Activated T-cell treated with anti-CD3 and anti-CD28 coated beads, Interleukin-2, amount 50 U/mL, for 72 hours (primary cell): ENCODE measurements around the gene MATN1. TPM values are rescaled to one million over a fixed set of nuclear protein-coding genes. Genes with fewer than 3 reads are reported as not detected.

Experiments used
- ATAC-seq, 2 donors: fragments of 150-1000 bp; cut with Tn5 transposase; replicated peaks in 1 of 2; 2 replicates each; pipeline ENCODE4 v1.10.0; 2021; ENCODE audit warnings: moderate library complexity in 2 of 2, mild to moderate bottlenecking in 1 of 2
- DNase-seq, 2 donors: peaks; one replicate each; pipeline ENCODE4 v3.0.0; 2021 to 2022; ENCODE audit warnings: mixed read lengths in 1 of 2
- H3K27ac Mint-ChIP-seq: one replicate; pipeline ENCODE4 v1.8.0; 2022; ENCODE audit warnings: mild to moderate bottlenecking, moderate library complexity, mixed read lengths
- H3K27me3 Mint-ChIP-seq: one replicate; pipeline ENCODE4 v1.8.0; 2022; ENCODE audit warnings: low read depth, mixed read lengths
- H3K36me3 Mint-ChIP-seq, 2 donors: one replicate each; pipeline ENCODE4 v1.8.0; 2022; ENCODE audit warnings: mixed read lengths in 2 of 2, mild to moderate bottlenecking in 1 of 2; ENCODE audit not compliant: insufficient read depth in 2 of 2
- H3K4me1 Mint-ChIP-seq: one replicate; pipeline ENCODE4 v1.8.0; 2022; ENCODE audit warnings: low read depth, mixed read lengths
- H3K4me3 Mint-ChIP-seq, 2 donors: one replicate each; pipeline ENCODE4 v1.8.0; 2022; ENCODE audit warnings: mild to moderate bottlenecking in 2 of 2, mixed read lengths in 2 of 2, moderate library complexity in 2 of 2
- H3K9me3 Mint-ChIP-seq, 2 donors: one replicate each; pipeline ENCODE4 v1.8.0; 2022; ENCODE audit warnings: mixed read lengths in 2 of 2
- total RNA-seq, 2 donors: library from RNA; stranded (reverse); gene quantifications; one replicate each; pipeline ENCODE4 v1.2.3, GENCODE V29; 2022

MATN1 gene
- total RNA-seq, 2 donors from 2014 or later, result 1.0 to 1.2 TPM

- H3K27me3 Mint-ChIP-seq, result no peaks in the 10 kb centered on the region
- H3K9me3 Mint-ChIP-seq, result no peaks in the 10 kb centered on the region
- H3K27ac Mint-ChIP-seq, result peak overlapping the region; percentile 52
- peaks cover 98% of the 10 kb centered on the region for H3K4me1 Mint-ChIP-seq
- H3K36me3 Mint-ChIP-seq, result peaks cover 2 to 12% of the 10 kb centered on the region in 2 donors
- ATAC-seq (peak; percentile 50 to 52), DNase-seq (peak in 1 of 2 donors; percentile 56)
- peak overlapping the region; percentile 92 to 99 for H3K4me3 Mint-ChIP-seq
Observed at GRCh38 chr1:30754684-30755171, 31.3 kb upstream of the MATN1 start.

GRCh38 chr1:30753660-30754123, 30.3 kb upstream of the MATN1 start:
- Mint-ChIP-seq H3K9me3 (no peaks in the 10 kb centered on the region), H3K4me1 (peaks cover 98% of the 10 kb centered on the region), H3K4me3 (peak overlapping the region; percentile 92 to 99), H3K27me3 (no peaks in the 10 kb centered on the region), H3K27ac (peak overlapping the region; percentile 52), H3K36me3 (peaks cover 2 to 19% of the 10 kb centered on the region in 2 donors)
- DNase-seq (no peak), ATAC-seq (no peak)

GRCh38 chr1:30753118-30753517, 29.7 kb upstream of the MATN1 start:
- DNase-seq, result no peak
- Mint-ChIP-seq H3K4me3 (peak overlapping the region; percentile 92 to 99), H3K27ac (peak overlapping the region; percentile 52), H3K36me3 (peaks cover 2 to 19% of the 10 kb centered on the region in 2 donors), H3K4me1 (peaks cover 98% of the 10 kb centered on the region), H3K9me3 (no peaks in the 10 kb centered on the region), H3K27me3 (no peaks in the 10 kb centered on the region)
- no peak for ATAC-seq

- Mint-ChIP-seq H3K27me3 (no peaks in the 10 kb centered on the region), H3K27ac (peak overlapping the region; percentile 24), H3K4me1 (peaks cover 99% of the 10 kb centered on the region), H3K36me3 (peaks cover 4 to 19% of the 10 kb centered on the region in 2 donors), H3K9me3 (no peaks in the 10 kb centered on the region), H3K4me3 (peak overlapping the region; percentile 92 to 99)
- DNase-seq, result no peak
- ATAC-seq, result no peak
Observed at GRCh38 chr1:30752651-30752908, 29.2 kb upstream of the MATN1 start.

- peaks cover 3 to 19% of the 10 kb centered on the region in 2 donors for H3K36me3 Mint-ChIP-seq
- peak overlapping the region; percentile 75 for H3K27ac Mint-ChIP-seq
- peaks cover 99% of the 10 kb centered on the region for H3K4me1 Mint-ChIP-seq
- no peaks in the 10 kb centered on the region for H3K27me3 Mint-ChIP-seq
- H3K9me3 Mint-ChIP-seq, result no peaks in the 10 kb centered on the region
- DNase-seq (no peak), ATAC-seq (no peak)
- H3K4me3 Mint-ChIP-seq, result peak overlapping the region; percentile 92 to 99
Observed at GRCh38 chr1:30751830-30752650, 28.7 kb upstream of the MATN1 start.

- H3K9me3 Mint-ChIP-seq, result no peaks in the 10 kb centered on the region
- DNase-seq, result no peak
- no peak for ATAC-seq
- H3K27me3 Mint-ChIP-seq, result no peaks in the 10 kb centered on the region
- peaks cover 99% of the 10 kb centered on the region for H3K4me1 Mint-ChIP-seq
- peaks cover 5 to 20% of the 10 kb centered on the region in 2 donors for H3K36me3 Mint-ChIP-seq
- H3K4me3 Mint-ChIP-seq, result peak overlapping the region; percentile 86 to 99
- peak overlapping the region; percentile 98 for H3K27ac Mint-ChIP-seq
Observed at GRCh38 chr1:30750731-30751291, 27.4 kb upstream of the MATN1 start.

GRCh38 chr1:30749691-30750583, 26.6 kb upstream of the MATN1 start:
- peaks cover 5 to 17% of the 10 kb centered on the region in 2 donors for H3K36me3 Mint-ChIP-seq
- ATAC-seq, result peak; percentile 48 to 51
- H3K9me3 Mint-ChIP-seq, result no peaks in the 10 kb centered on the region

GRCh38 chr1:30748699-30749401, 25.5 kb upstream of the MATN1 start:
- Mint-ChIP-seq H3K4me1 (peaks cover 99% of the 10 kb centered on the region), H3K36me3 (peaks cover 5 to 17% of the 10 kb centered on the region in 2 donors), H3K27me3 (no peaks in the 10 kb centered on the region), H3K27ac (peak overlapping the region; percentile 98), H3K4me3 (peak overlapping the region; percentile 86 to 99), H3K9me3 (no peaks in the 10 kb centered on the region)
- ATAC-seq (peak; percentile 32 to 37), DNase-seq (peak in 1 of 2 donors; percentile 43)

More at GRCh38 chr1:30749691-30750583, 26.6 kb upstream of the MATN1 start:
- Mint-ChIP-seq H3K27me3 (no peaks in the 10 kb centered on the region), H3K27ac (peak overlapping the region; percentile 98), H3K4me3 (peak overlapping the region; percentile 86 to 99), H3K4me1 (peaks cover 99% of the 10 kb centered on the region)
- DNase-seq, result peak; percentile 64 to 68

GRCh38 chr1:30748098-30748698, 24.8 kb upstream of the MATN1 start:
- no peak for DNase-seq
- no peaks in the 10 kb centered on the region for H3K27me3 Mint-ChIP-seq
- H3K36me3 Mint-ChIP-seq, result peaks cover 5 to 17% of the 10 kb centered on the region in 2 donors
- peak overlapping the region; percentile 86 to 99 for H3K4me3 Mint-ChIP-seq
- peak; percentile 1 for ATAC-seq
- peaks cover 99% of the 10 kb centered on the region for H3K4me1 Mint-ChIP-seq
- peak overlapping the region; percentile 98 for H3K27ac Mint-ChIP-seq
- no peaks in the 10 kb centered on the region for H3K9me3 Mint-ChIP-seq

GRCh38 chr1:30747033-30748008, 23.9 kb upstream of the MATN1 start:
- no peak for DNase-seq
- peak overlapping the region; percentile 86 to 99 for H3K4me3 Mint-ChIP-seq
- no peak for ATAC-seq
- peaks cover 100% of the 10 kb centered on the region for H3K4me1 Mint-ChIP-seq
- H3K9me3 Mint-ChIP-seq, result no peaks in the 10 kb centered on the region
- peaks cover 5 to 14% of the 10 kb centered on the region in 2 donors for H3K36me3 Mint-ChIP-seq
- H3K27me3 Mint-ChIP-seq, result no peaks in the 10 kb centered on the region
- H3K27ac Mint-ChIP-seq, result peak overlapping the region; percentile 94
